Measurements from ENCODE around the gene KIN. TPM values are rescaled to one million over a fixed set of nuclear protein-coding genes. Genes with fewer than 3 reads are reported as not detected.
A peak's percentile ranks its signal among the peaks of the same experiment; 100 is the strongest.

KIN gene
- total RNA-seq, 6 experiments from 2014 or later, result 12.8 to 16.1 (median 15.0) TPM

GRCh38 chr10:7794251-7795026, 6.6 kb upstream of the KIN start:
- H3K27me3 Mint-ChIP-seq (ENCODE audit: insufficient read depth), result no peaks in the 10 kb centered on the region
- peaks cover 48% of the 10 kb centered on the region for H3K36me3 Mint-ChIP-seq (ENCODE audit: low read depth)
- H3K4me3 Mint-ChIP-seq, result no peak overlapping the region; the same call in 1 of the 2 replicates
- no peak for DNase-seq
- TF ChIP-seq CTCF (IDR thresholded peaks at IDR 0.05), result no peak
- peak overlapping the region; percentile 27; the same call in 1 of the 2 replicates for H3K27ac Mint-ChIP-seq
- no peaks in the 10 kb centered on the region for H3K9me3 Mint-ChIP-seq
- H3K4me1 Mint-ChIP-seq (ENCODE audit: low read depth), result peaks cover 88% of the 10 kb centered on the region

DNA sequence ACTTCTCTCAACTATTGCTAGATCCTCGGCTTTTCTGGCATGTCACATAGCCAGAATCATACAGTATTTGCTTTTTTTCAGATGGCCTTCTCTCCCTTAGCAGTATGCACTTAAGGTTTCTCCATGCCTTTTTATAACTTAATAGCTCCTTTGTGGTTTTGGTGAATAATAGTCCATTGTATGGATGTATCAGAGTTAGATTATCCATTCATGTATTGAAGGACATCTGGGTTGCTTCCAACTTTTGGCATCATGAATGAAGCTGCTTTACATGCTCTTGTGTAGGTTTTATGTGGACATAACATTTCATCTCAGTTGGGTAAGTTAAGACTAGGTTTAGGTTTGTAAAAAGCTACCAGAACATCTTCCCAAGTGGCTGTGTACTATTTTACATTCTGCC, 4.7 kb upstream of the KIN start:
- Mint-ChIP-seq H3K27ac (peak overlapping the region; percentile 27), H3K27me3 (ENCODE audit: insufficient read depth) (no peaks in the 10 kb centered on the region), H3K4me1 (ENCODE audit: low read depth) (peaks cover 83% of the 10 kb centered on the region), H3K9me3 (no peaks in the 10 kb centered on the region), H3K36me3 (ENCODE audit: low read depth) (peaks cover 51% of the 10 kb centered on the region), H3K4me3 (peak overlapping the region; percentile 24)
- DNase-seq, result no peak
- no peak for TF ChIP-seq CTCF (IDR thresholded peaks at IDR 0.05)

DNA sequence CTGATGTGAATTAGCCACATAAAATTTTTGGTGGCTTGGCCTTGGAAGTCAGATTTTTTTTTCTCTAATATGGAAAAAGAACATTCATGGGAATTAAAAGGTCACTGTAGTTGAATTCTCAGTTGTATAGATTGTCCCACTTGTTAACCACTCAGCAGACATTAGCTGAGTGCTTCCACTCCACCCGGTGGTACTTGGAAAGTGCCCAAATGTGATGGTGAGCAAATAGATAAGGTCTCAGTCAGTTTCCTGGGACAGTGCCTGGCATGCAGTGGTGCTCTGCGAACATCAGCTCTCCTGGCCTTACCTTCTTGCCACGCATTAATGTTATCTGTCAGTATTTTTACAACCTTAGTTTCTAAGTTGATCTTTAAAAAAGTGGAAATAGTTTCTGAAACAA, 1.6 kb upstream of the KIN start:
- peak; percentile 21 for DNase-seq
- Mint-ChIP-seq H3K36me3 (ENCODE audit: low read depth) (peaks cover 34% of the 10 kb centered on the region), H3K27ac (no peak overlapping the region; the same call in 1 of the 2 replicates), H3K9me3 (no peaks in the 10 kb centered on the region), H3K4me3 (no peak overlapping the region), H3K4me1 (ENCODE audit: low read depth) (peaks cover 56% of the 10 kb centered on the region), H3K27me3 (ENCODE audit: insufficient read depth) (no peaks in the 10 kb centered on the region)
- no peak for TF ChIP-seq CTCF (IDR thresholded peaks at IDR 0.05)

- H3K27ac Mint-ChIP-seq, result no peak overlapping the region; the same call in 1 of the 2 replicates
- no peak overlapping the region for H3K4me3 Mint-ChIP-seq
- H3K4me1 Mint-ChIP-seq (ENCODE audit: low read depth), result peaks cover 50% of the 10 kb centered on the region
- H3K9me3 Mint-ChIP-seq, result no peaks in the 10 kb centered on the region
- H3K27me3 Mint-ChIP-seq (ENCODE audit: insufficient read depth), result no peaks in the 10 kb centered on the region
- TF ChIP-seq CTCF (IDR thresholded peaks at IDR 0.05), result no peak
- H3K36me3 Mint-ChIP-seq (ENCODE audit: low read depth), result peaks cover 34% of the 10 kb centered on the region
- no peak for DNase-seq
These were observed 970 bp upstream of the KIN start for GRCh38 chr10:7788639-7789286.

DNA sequence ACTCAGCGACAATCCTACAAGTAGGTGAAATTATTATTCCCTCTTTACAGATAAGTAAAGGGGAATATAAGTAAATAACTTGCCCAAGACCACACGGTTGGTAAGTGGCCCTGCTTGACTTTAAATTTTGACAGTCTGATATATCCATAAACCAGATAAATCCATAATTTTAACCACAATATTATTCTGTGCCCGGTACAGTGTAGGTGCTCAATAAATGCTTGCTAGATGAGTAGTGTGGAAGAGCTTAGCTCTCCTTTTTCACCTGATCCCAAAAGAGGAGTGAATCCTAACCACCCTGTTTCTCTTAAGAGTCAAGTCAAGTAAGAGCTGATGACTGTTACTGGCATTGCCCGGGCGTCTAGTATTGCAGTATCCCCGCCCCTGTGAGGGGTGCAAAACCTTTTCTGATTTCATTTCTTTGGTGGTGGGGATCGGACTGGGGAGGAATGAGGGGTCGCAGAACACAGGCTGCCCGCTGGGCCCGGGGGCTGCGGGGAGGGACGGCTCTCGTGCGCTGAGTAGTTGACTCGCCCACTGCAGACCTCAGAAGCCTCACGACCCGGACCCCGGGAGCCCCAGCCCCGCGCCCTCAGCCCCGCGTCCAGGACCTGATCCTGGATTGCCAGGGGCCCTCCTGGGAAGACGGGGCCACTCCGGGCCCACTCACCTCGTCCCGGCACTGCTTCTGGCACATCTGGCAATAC, 490 bp downstream of the KIN start:
- peaks cover 23% of the 10 kb centered on the region for H3K36me3 Mint-ChIP-seq (ENCODE audit: low read depth)
- no peak overlapping the region for H3K4me3 Mint-ChIP-seq
- H3K27me3 Mint-ChIP-seq (ENCODE audit: insufficient read depth), result no peaks in the 10 kb centered on the region
- H3K9me3 Mint-ChIP-seq, result no peaks in the 10 kb centered on the region
- DNase-seq, result peak; percentile 20
- H3K4me1 Mint-ChIP-seq (ENCODE audit: low read depth), result peaks cover 40% of the 10 kb centered on the region
- no peak overlapping the region for H3K27ac Mint-ChIP-seq
- TF ChIP-seq CTCF (IDR thresholded peaks at IDR 0.05), result no peak
